K562 (cell line): ENCODE data around the gene CYB5R3.

Experiments
- CHD4 ChIP-seq: fragments of 200-600 bp; sonication (generic); IDR thresholded peaks from 3 replicates; pipeline ENCODE4 v1.6.1; 2012; ENCODE audit warnings: low read depth, mild to moderate bottlenecking, mixed read lengths, low read length, inconsistent platforms; ENCODE audit not compliant: insufficient read depth, insufficient replicate concordance, poor library complexity, severe bottlenecking
- ZNF263 ChIP-seq: sonication (generic); formaldehyde crosslinking; IDR thresholded peaks from 2 replicates; pipeline ENCODE4 v1.8.0; 2022; ENCODE audit warnings: mild to moderate bottlenecking, missing genetic modification reagents, borderline replicate concordance
- ZNF76 ChIP-seq: fragments of 250-450 bp; sonication (Bioruptor Pico); IDR thresholded peaks from 2 replicates; pipeline ENCODE4 v1.4.0; 2020; ENCODE audit warnings: mild to moderate bottlenecking, moderate library complexity, borderline replicate concordance
- TF ChIP-seq, protein P1 (sequence below), 3 experiments: IDR thresholded peaks in 2 of 3; conservative IDR thresholded peaks in 1 of 3; 2 replicates each; pipeline ENCODE4 v1.5.1; 2011 to 2012; ENCODE audit warnings: low read length in 3 of 3, mild to moderate bottlenecking in 3 of 3, control low read depth in 2 of 3, improper control_type of control experiment in 1 of 3, inconsistent platforms in 1 of 3, low read depth in 1 of 3, mixed read lengths in 1 of 3, moderate library complexity in 1 of 3; ENCODE audit not compliant: insufficient read depth in 2 of 3

DNA sequence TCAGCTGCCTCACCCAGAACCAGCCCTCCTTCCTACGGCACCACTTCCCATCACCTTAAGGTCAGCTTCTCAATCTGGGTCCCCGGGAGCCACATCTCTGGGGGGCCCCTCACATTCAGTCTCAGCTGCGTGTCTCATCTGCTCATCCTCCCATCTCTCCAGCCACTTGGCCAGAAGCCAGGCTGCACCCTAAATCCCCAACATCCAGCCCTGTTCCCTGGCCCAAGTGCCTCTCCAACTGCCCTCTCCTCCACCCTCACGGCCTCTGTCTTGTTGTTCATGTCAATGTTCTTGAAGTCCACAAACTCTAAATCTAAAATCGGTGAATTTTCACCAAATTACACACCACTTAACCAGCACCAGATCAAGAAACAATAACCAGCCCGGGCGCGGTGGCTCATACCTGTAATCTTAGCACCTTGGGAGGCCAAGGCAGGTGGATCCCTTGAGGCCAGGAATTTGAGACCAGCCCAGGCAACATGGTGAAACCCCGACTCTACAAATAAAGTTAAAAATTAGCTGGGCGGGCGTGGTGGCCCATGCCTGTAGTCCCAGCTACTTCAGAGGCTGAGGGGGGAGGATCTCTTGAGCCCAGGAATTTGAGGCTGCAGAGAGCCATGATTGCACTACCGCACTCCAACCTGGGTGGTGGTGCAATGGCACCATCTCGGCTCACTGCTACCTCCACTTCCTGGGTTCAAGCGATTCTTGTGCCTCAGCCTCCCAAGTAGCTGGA is 37.7 kb upstream of the CYB5R3 start:
- no peak for TF ChIP-seq ZNF76 (CRISPR knock-in tag)
- TF ChIP-seq CHD4 = no peak
- TF ChIP-seq ZNF263 = no peak
- TF ChIP-seq, protein P1, sequence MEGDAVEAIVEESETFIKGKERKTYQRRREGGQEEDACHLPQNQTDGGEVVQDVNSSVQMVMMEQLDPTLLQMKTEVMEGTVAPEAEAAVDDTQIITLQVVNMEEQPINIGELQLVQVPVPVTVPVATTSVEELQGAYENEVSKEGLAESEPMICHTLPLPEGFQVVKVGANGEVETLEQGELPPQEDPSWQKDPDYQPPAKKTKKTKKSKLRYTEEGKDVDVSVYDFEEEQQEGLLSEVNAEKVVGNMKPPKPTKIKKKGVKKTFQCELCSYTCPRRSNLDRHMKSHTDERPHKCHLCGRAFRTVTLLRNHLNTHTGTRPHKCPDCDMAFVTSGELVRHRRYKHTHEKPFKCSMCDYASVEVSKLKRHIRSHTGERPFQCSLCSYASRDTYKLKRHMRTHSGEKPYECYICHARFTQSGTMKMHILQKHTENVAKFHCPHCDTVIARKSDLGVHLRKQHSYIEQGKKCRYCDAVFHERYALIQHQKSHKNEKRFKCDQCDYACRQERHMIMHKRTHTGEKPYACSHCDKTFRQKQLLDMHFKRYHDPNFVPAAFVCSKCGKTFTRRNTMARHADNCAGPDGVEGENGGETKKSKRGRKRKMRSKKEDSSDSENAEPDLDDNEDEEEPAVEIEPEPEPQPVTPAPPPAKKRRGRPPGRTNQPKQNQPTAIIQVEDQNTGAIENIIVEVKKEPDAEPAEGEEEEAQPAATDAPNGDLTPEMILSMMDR (IDR thresholded peaks at IDR 0.05 in 2 of 3, conservative IDR thresholded peaks at IDR 0.05 in 1 of 3; ENCODE audit: insufficient read depth in 2 of 3, low read depth in 1 of 3, low read length in 3 of 3) = no peak
